Measurements from ENCODE around the gene CLCN6.
A peak's percentile ranks its signal among the peaks of the same experiment; 100 is the strongest.

Gene CLCN6

DNA sequence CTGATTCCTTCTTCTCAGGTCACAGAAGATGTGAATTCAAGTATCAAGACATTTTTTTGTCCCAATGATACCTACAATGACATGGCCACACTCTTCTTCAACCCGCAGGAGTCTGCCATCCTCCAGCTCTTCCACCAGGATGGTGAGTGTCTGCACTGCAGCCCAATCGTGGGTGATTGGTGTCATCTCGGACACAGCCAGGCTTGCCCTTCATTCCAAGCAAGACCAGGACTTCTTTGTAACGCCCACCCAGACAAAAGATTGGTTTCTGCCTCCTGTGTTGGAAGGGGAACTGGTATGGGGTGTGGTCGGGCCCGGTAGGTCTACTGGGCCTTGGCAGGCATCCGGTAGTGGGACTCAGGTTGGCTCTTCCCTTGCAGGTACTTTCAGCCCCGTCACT, 27.5 kb downstream of the CLCN6 start:
- no peak for DNase-seq

DNA sequence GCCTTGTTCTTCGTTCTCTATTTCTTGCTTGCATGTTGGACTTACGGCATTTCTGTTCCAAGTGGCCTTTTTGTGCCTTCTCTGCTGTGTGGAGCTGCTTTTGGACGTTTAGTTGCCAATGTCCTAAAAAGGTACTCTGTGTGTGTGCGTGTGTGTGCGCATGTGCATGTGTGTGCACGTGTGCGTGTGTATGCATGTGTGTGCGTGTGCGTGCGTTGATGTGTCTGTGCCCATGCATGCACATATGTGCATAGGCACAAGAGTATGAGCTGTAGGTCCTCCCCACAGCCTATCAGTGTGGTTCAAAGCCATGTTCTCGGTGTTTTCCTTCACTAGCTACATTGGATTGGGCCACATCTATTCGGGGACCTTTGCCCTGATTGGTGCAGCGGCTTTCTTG, 27.9 kb downstream of the CLCN6 start:
- DNase-seq, result no peak

DNA sequence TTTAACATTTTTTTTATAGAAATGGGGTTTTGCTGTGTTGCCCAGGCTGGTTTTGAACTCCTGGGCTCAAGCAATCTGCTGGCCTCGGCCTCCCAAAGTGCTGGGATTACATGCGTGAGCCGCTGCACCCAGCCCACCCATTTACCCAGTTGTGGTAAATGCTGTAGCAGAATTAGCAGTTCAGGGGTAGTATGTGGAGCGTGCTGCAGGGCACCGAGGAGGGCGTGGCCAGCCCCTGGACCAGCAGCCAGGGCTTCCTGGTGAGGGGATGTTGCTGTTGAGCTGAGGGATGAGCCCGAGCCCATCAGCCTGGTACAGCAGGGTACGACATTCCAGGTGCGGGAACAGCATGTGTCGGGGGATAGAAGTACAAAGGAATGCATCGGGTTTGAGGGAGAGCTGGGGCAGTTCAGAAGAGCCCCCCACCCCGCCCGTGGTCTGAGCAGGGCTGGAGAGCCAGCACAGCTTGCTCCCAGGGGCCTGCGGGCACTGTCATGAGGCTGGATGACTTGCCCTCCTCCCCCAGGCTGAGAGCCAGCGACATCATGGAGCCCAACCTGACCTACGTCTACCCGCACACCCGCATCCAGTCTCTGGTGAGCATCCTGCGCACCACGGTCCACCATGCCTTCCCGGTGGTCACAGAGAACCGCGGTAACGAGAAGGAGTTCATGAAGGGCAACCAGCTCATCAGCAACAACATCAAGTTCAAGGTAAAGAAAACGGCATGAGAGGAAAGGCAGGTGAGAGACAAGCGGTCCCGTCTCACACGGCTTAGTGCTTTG, 29.6 kb downstream of the CLCN6 start:
- DNase-seq, result no peak

DNA sequence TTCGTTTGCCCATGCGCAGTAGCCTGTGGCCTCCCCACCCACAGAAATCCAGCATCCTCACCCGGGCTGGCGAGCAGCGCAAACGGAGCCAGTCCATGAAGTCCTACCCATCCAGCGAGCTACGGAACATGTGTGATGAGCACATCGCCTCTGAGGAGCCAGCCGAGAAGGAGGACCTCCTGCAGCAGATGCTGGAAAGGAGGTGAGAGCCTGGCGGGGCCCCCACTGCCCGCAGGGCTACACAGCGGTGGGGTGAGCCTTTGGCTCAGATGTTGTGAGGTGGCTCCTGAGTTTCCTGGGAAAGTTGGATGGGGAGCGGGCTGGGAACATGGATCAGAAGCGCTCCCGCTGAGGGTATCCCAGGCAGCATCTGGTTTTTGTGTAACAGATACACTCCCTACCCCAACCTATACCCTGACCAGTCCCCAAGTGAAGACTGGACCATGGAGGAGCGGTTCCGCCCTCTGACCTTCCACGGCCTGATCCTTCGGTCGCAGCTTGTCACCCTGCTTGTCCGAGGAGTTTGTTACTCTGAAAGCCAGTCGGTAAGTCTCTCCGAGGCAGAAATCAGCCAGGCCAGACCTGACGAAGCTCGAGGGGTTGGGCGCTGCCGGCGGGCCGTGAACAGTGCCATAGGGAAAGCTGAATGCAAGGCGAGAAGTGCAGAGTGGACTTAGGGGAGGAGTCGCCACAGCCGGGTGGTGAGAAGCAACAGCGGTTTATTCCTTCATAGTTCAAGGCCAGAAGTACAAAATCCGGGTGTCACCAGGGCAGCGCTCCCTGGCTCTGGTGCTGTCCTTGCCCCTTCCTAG, 31.2 kb downstream of the CLCN6 start:
- DNase-seq, result no peak

DNA sequence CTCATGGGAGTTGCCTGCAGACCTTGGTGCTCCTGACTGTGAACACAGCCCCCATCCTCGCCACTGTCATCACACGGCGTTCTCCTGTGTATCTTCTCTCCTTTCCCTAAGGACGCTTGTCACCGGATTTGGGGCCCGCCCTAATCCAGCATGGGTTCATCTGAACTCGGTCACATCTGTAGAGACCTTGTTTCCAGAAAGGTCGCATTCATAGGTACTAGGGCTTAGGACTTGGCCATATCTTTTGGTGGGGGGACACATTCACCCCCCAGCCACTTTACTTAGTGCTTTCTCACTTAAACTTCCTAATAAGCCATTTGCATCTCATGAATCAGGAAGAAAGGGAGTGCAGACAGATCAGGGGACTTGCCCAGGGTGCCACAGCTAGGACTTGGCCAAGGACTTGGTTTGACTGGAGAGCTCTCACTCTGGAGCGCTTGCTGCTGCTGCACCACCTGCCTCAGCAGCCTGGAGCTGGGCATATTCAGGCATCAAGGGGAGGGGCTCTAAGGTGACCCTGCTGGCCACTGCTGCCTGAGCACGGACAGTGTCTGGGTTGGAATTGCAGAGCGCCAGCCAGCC, 31.9 kb downstream of the CLCN6 start:
- no peak for DNase-seq

DNA sequence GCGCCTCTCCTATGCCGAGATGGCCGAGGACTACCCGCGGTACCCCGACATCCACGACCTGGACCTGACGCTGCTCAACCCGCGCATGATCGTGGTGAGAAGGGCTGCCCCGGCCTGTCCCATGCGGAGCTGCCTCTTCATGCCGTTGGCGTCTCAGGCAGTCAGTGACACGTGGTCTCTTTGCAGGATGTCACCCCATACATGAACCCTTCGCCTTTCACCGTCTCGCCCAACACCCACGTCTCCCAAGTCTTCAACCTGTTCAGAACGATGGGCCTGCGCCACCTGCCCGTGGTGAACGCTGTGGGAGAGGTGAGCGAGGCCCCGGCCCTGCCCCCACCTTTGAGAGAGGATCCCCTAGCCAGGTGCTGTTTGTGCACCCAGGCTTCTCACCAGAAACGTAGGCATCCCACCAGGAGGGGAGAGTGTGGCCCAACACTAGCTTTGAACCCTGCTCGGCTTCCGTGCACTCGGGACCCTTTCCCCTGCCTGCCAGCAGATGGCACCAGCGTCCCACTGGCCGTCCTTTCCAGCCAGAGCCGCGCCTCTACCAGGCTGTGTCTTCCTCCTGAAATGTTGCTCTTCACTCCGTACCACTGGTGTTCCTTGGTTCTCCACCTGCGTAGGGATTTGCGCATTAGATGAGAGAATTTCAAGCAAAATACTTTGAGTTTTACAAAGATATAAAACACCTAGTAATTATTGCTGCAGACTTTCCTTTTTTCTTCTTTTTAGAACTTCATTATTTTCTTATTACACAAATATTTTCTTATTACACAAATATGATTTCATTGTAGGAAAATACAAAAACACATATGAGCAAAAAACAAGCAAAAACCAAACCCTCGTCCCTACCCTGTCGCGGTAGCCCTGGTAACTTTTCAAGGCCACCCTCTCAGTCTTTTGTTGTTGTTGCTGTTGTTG, 32.6 kb downstream of the CLCN6 start:
- DNase-seq, result peak; percentile 74

DNA sequence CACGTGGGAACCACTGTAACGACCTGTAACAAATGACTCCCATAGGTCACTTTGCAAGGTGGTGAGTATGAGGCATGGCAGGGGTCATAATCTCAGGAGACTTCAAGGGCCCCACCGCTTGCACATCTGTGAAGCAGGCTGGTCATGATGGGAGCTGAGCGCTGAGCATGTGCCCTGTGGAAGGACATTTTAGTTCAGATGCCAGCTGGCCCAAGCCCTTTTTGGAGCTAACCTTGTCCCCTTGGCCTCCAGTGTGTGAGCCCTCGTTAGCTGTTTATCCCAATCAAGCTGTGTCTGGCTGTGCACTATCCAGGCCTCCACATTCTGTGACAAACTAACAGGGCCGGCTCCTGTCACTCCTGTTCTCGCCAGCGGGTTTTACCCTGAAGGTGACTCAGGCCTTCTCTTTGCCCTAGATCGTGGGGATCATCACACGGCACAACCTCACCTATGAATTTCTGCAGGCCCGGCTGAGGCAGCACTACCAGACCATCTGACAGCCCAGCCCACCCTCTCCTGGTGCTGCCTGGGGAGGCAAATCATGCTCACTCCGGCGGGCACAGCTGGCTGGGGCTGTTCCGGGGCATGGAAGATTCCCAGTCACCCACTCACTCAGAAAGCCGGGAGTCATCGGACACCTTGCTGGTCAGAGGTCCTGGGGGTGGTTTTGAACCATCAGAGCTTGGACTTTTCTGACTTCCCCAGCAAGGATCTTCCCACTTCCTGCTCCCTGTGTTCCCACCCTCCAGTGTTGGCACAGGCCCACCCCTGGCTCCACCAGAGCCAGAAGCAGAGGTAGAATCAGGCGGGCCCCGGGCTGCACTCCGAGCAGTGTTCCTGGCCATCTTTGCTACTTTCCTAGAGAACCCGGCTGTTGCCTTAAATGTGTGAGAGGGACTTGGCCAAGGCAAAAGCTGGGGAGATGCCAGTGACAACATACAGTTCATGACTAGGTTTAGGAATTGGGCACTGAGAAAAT, 34.0 kb downstream of the CLCN6 start:
- no peak for DNase-seq

DNA sequence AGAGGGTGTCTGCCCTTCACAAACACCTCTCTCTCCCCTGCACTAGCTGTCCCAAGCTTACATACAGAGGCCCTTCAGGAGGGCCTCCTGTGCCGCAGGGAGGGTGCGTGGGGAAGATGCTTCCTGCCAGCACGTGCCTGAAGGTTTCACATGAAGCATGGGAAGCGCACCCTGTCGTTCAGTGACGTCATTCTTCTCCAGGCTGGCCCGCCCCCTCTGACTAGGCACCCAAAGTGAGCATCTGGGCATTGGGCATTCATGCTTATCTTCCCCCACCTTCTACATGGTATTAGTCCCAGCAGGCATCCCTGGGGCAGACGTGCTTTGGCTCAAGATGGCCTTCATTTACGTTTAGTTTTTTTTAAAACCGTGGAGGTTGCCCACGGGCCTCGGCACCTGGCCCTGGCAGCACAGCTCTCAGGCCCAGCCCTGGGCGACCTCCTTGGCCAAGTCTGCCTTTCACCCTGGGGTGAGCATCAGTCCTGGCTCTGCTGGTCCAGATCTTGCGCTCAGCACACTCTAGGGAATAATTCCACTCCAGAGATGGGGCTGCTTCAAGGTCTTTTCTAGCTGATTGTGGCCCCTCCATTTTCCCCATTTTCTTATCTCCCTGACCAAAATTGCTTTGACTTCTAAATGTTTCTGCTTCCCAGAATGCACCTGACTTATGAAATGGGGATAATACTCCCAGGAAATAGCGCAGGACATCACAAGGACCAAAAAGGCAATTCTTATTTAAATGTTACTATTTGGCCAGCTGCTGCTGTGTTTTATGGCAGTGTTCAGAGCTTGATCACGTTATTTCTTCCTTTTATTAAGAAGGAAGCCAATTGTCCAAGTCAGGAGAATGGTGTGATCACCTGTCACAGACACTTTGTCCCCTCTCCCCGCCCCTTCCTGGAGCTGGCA, 35.5 kb downstream of the CLCN6 start:
- DNase-seq, result no peak

DNA sequence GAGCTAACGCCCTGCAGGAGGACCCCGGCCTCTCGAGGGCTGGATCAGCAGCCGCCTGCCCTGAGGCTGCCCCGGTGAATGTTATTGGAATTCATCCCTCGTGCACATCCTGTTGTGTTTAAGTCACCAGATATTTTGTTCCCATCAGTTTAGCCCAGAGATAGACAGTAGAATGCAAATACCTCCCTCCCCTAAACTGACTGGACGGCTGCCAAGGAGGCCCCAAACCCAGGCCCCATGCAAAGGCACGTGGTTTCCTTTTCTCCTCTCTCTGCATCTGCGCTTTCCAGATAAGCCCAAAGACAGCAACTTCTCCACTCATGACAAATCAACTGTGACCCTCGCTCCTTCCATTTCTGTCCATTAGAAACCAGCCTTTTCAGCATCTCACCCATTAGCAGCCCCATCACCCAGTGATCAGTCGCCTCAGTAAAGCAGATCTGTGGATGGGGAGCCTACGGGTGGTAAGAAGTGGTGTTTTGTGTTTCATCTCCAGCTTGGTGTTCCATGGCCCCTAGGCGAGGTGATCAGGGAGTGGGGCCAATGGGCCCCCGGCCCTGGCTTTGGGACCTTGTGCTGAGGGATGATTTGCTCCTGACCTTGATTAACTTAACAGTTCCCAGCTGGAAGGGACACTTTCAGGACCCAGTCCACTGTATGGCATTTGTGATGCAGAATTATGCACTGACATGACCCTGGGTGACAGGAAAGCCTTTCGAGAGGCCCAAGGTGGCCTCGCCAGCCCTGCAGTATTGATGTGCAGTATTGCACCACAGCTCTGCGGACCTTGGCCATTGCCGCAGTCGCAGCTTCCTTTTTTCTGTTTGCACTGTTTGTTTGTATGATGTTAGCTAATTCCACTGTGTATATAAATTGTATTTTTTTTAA, 36.4 kb downstream of the CLCN6 start:
- DNase-seq, result no peak

DNA sequence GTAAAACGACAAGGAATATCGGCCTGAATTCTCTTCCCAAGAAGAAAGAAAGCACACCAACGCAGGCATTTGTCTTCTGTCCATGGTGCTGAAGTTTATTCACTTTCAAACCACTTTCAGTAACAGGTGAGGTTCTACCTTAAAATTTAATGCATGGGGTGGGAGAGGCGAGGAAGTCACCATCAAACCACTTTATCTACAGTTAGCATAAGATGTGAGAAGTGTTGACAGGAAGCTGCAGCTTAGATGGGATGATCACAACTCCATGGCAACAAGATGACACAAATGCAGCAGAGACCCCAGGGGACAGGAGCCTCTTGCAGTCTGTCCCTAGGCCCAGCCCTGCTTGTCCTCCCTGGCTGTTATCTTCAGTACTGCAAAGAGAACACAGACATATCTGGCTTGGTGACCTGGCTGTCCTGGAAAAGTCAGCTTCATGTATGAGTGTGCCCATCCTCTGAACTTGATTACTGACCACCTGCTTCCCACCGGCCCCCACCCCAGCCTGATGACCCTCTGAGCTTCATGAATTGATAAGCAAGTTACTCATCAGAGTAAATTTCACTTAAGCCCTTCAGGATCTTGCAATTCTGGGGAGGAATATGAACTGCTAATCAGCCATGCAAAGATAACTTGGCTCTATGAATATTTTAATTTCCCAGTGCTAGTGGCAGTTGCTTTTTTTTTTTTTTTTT, 39.8 kb downstream of the CLCN6 start:
- peak; percentile 15 for DNase-seq

DNA sequence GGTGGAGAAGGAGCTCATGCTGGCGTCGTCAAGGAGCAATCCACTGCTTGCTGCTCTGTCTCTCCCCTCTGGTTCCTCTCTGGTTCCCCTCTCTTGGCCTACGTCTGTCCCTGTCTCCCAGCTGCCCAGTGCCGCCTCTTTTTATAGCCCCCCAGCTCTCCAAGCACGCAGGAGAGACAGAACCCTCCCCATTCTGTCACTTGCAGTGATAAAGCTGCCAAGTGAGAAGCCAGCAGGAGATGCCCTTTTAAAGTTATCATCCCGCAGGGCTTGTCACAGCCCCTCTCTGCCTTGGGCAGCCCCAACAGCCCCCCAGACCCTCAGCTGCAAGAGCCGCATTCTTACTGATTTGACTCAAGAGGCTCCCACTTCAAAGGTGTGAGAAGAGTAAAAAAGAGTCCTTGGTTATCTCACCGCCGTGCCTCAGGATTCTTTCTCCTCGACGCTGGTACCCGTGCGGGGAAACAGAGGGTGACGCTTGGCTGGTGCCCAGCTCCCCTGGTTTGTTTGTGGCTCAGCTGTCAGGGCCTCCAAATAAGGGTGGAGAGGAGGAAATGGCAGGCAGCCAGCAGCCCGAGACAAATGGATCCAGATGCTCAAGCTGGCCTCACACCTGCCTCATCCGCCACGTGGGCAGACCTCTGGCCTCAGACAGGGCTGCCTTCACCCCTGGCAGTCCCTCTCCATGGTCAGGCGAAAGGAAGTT, 41.8 kb downstream of the CLCN6 start, which contains the start of gene NPPA:
TSS of gene NPPA (minus strand) at position 117 of the 706 bp plus-strand sequence. CDS start at position 18, 99 bp downstream.
- DNase-seq, result no peak

DNA sequence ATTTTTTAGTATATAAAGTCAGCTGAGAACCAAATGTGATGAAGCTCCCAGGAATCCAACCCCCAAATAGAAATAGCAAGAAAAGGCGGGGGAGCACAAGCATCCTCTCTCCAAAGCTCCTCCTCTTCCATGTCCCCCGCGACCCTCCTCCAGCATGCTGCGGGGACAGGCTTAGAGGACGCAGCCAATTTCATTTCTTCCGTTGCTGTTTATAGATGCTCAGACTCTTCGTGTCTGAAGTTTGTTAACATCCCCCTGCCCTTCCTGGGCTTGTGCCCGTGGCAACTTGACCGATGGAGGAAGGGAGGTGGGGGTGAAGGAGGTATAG, 42.3 kb downstream of the CLCN6 start:
- DNase-seq, result no peak

DNA sequence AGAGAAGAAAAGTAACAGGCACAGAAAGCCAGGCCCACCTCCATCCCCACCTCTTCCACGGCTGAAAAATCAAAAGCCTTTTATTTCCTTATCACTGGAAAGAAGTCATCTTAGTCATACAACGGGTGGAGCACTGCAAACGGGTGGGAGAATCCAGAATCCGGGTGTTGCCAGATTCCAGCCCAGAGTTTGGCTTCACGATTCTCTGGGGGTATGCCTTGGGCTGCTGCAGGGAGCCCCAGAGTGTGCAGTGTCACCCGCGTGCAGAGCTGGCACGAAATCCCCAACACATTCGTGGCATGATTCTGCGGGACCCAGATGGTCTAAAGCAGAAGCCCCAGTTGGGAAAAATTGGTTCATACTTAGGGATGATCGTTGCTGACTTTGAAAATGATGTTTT, 44.2 kb downstream of the CLCN6 start:
- no peak for DNase-seq

DNA sequence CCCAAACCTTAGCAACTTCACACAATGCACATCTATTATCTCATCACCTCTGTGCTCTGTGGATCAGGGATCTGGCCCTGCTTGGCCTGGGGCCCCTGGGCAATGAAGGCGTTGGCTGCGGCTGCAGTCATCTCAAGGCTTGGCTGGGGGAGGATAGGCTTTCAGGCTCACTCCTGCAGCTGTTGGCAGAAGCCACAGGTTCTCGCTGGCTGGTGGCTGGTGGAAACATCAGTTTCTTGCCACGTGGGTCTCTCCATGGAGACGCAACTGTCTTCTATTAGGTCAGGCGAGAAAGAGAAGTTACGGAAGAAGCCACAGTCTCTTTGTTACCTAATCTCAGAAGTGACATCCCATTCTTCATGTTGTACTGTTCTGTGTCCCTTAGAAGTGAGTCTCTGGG, 45.2 kb downstream of the CLCN6 start:
- no peak for DNase-seq

DNA sequence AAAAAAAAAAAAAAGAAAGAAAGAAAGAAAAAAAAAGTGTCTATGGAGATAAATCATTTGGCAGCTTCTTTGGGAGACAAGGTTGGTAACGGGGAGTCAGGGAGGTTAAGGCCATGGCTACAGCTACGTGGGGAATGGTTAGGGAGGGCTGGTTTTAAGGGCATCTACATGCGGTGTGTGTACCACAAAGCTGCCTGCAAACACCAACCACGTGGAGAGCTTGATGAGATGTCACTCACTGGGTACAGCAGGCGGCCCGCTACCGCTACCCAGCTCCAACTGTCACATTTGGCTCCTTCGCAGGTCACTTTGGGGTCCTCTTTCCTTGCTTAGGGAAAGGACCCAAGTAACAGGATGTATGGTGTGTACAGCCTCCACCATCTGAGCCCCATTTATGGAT, 48.5 kb downstream of the CLCN6 start:
- DNase-seq, result no peak

DNA sequence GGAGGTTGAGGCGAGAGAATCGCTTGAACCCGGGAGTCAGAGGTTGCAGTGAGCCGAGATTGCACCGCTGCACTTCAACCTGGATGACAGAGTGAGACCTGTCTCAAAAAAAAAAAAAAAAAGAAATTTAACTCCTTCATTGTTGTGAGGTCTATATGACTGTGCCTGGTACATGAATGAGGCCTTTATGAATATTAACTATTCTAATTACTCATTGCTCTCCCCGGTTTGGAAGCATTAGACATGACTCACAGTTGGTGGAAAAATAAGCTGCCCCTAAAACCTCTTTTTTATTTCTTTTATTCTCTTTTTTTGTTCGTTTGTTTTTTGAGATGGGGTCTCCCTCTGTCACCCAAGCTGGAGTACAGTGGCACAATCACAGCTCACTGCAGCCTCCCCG, 49.4 kb downstream of the CLCN6 start:
- DNase-seq, result no peak

DNA sequence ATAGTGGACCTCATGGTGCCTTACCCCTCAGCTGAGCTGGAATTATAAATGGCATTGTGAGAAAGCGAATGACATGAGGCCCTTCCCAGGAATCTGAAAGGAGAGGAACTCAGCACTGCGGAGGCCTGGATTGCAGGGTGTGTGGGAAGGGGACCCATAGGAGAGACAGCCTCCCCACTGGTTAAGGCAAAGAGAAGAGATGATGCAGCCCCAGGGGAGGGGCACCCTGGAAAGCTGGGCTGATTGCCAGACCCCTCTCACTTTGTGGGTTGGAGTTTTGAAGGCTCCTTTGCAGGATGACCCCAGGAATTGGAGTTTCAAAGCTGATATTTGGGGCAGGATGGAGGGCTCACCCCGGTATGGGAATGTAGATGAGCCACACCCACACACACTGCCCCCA, 50.7 kb downstream of the CLCN6 start:
- DNase-seq, result no peak

DNA sequence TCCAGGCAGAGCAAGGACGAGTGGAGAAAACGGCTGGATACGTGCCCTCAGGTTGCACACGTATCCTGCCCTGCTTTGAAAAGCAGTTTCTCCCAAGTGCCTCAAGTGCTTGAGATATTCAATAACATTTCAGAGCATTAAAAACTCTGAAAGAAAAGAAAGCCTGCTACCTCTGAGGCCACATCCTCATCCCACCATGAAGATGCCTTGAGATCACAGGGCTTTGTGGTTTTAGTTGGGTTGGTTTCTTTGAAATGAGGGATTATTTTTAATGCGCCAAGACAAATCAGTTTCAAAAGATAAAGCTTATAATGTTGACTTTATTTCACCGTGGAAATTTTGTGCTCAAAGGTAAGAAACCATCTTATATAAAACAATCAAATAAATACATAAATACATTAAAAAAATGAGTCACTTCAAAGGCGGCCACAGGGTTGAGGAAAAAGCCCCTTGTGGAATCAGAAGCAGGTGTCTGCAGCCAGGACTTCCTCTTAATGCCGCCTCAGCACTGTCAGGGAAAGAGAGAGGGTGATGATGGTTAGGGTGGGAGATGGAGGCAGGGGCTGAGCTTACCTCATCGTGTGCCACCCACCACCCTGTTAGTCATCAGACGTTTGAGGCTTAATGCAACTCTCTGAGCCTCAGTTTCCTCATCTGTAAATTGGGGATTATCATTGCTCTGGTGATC, 51.3 kb downstream of the CLCN6 start:
- no peak for DNase-seq
